ENCODE data around the gene MTCL3.

DNA sequence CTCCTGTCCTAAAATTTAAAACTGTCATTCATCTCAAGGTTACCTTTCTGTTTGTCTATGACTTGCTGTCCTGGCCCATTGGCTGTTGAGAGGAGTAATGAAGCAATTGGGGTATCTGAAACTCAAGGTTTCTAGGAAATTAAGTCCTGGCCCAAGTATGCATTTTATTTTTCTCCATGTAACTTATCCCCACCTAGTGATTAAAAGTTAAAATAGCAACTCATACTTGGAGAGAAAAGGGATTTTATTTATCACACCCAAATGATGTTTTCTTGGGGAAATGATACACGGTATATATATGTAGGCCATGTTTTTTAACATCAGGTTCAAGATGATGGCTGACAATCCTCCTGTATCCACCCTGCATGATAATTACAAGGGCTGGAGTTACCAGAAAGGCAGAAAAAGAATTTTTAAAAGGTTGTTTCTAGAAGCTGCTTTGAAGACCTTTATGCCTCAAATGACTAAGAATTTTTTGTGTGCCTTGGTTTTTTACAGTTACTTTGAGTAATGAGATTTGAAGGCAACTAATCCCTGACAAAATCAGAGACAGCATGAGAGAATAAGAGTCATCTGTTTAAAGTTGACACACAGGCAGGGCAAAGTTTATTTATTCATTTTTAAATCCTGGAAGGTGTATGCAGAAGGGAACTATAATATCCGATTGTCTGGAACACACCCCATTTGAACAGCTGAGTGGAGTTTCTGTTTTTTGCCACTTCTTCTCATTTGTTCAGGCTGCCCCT is 28.9 kb upstream of the MTCL3 start:
- no peak for TF ChIP-seq POLR2A (IDR thresholded peaks at IDR 0.05)
- TF ChIP-seq, protein P1, sequence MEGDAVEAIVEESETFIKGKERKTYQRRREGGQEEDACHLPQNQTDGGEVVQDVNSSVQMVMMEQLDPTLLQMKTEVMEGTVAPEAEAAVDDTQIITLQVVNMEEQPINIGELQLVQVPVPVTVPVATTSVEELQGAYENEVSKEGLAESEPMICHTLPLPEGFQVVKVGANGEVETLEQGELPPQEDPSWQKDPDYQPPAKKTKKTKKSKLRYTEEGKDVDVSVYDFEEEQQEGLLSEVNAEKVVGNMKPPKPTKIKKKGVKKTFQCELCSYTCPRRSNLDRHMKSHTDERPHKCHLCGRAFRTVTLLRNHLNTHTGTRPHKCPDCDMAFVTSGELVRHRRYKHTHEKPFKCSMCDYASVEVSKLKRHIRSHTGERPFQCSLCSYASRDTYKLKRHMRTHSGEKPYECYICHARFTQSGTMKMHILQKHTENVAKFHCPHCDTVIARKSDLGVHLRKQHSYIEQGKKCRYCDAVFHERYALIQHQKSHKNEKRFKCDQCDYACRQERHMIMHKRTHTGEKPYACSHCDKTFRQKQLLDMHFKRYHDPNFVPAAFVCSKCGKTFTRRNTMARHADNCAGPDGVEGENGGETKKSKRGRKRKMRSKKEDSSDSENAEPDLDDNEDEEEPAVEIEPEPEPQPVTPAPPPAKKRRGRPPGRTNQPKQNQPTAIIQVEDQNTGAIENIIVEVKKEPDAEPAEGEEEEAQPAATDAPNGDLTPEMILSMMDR (IDR thresholded peaks at IDR 0.05), result no peak
